K562 (cell line): ENCODE measurements around the gene AKIRIN1. TPM values are rescaled to one million over a fixed set of nuclear protein-coding genes. Genes with fewer than 3 reads are reported as not detected.
"Not testable (repeated sequence)": the region's sequence is repeated elsewhere in the genome, so short reads cannot be mapped to it uniquely, and the experiment has no call there.

Experiments
- ATAC-seq: fragments of 200-7000 bp; cut with Tn5 transposase; 3 replicates; pipeline ENCODE4 v1.9.1; 2020; ENCODE audit warnings: moderate library complexity
- BruUV-seq: library from RNA; stranded (reverse); fragments of 400-500 nt; replicated peaks from 2 replicates; lab custom pipeline; 2021; lab: Mats Ljungman, UMichigan
- CTCF ChIA-PET: fragments of 300-600 bp; formaldehyde crosslinking; extraction: SDS; loops from one replicate; lab custom pipeline; 2021; ENCODE audit warnings: low intra/inter-chr PET ratio; lab: Yijun Ruan, JAX
- POLR2A ChIA-PET: fragments of 300-600, 350-650 bp; sonication (Branson Sonifier 250); formaldehyde crosslinking; extraction: SDS; loops from one replicate; lab custom pipeline; 2021; ENCODE audit warnings: antibody characterized with exemption, inconsistent platforms; lab: Yijun Ruan, JAX
- DNase-seq, 4 experiments: peaks; one replicate each; pipeline versions ENCODE4 v3.0.0 to v3.0.0-alpha.2; 2011 to 2018; ENCODE audit warnings: low spot score in 3 of 4, mixed read lengths in 3 of 4; ENCODE audit errors: extremely low read depth in 1 of 4
- FAIRE-seq: peaks from 2 replicates; lab custom pipeline; 2011; peaks lifted over from hg19 to GRCh38; lab: Jason Lieb, UNC
- H2AFZ ChIP-seq: 2 replicates; pipeline ENCODE4 v1.6.0; 2011; ENCODE audit warnings: low read depth, low read length, control low read depth, inconsistent platforms
- H3K27ac ChIP-seq: fragments of 200-600 bp; 3 replicates; pipeline ENCODE4 v1.8.0; 2011; ENCODE audit warnings: low read depth, mild to moderate bottlenecking, control low read depth, inconsistent platforms, low read length, moderate library complexity, mixed read lengths; ENCODE audit errors: extremely low read depth
- H3K27me3 ChIP-seq, 2 experiments: fragments of 300-600 bp in 1 of 2; 2 replicates in 1 of 2; 3 replicates in 1 of 2; pipeline versions ENCODE4 v1.6.0 to v1.8.0; 2011; ENCODE audit warnings: inconsistent platforms in 2 of 2, low read length in 2 of 2, mild to moderate bottlenecking in 1 of 2, mixed read lengths in 1 of 2, moderate library complexity in 1 of 2; ENCODE audit not compliant: control insufficient read depth in 2 of 2, insufficient read depth in 2 of 2
- H3K36me3 ChIP-seq: fragments of 300-600 bp; 3 replicates; pipeline ENCODE4 v1.8.0; 2011; ENCODE audit warnings: mild to moderate bottlenecking, low read length, inconsistent platforms; ENCODE audit not compliant: control insufficient read depth, insufficient read depth
- H3K4me1 ChIP-seq, 2 experiments: fragments of 200-600 bp in 1 of 2; replicated peaks in 1 of 2; 2 replicates in 1 of 2; 3 replicates in 1 of 2; pipeline versions ENCODE4 v1.5.1 to v1.8.0; 2011; ENCODE audit warnings: inconsistent platforms in 2 of 2, low read length in 2 of 2, mild to moderate bottlenecking in 1 of 2, mixed read lengths in 1 of 2, moderate library complexity in 1 of 2; ENCODE audit not compliant: control insufficient read depth in 2 of 2, insufficient read depth in 2 of 2
- H3K4me2 ChIP-seq: 2 replicates; pipeline ENCODE4 v1.6.1; 2011; ENCODE audit warnings: low read length, control low read depth, inconsistent platforms, mixed read lengths; ENCODE audit not compliant: insufficient read depth
- H3K4me3 ChIP-seq: fragments of 200-600 bp; sonication (generic), shearing (Covaris generic); 2 replicates; pipeline ENCODE4 v1.5.1; 2016; ENCODE audit warnings: control low read depth, inconsistent platforms
- H3K79me2 ChIP-seq: fragments of 200-600 bp; 3 replicates; pipeline ENCODE4 v1.8.0; 2011; ENCODE audit warnings: low read length, inconsistent platforms; ENCODE audit not compliant: control insufficient read depth, insufficient read depth
- H3K9ac ChIP-seq, 2 experiments: 2 replicates each; pipeline versions ENCODE4 v1.6.0 to v1.6.1; 2011; ENCODE audit warnings: low read depth in 2 of 2, low read length in 2 of 2, control low read depth in 1 of 2, inconsistent platforms in 1 of 2, mild to moderate bottlenecking in 1 of 2, mixed read lengths in 1 of 2; ENCODE audit not compliant: insufficient read depth in 1 of 2
- H3K9me1 ChIP-seq: one replicate; pipeline ENCODE4 v1.6.0; 2011; ENCODE audit warnings: inconsistent platforms, mild to moderate bottlenecking, low read length, moderate library complexity; ENCODE audit not compliant: control insufficient read depth, insufficient read depth
- H3K9me3 ChIP-seq: replicated peaks from 2 replicates; pipeline ENCODE4 v1.5.1; 2011; ENCODE audit warnings: low read depth, low read length, inconsistent platforms; ENCODE audit not compliant: control insufficient read depth, insufficient read depth
- H4K20me1 ChIP-seq: replicated peaks from 2 replicates; pipeline ENCODE4 v1.6.1; 2011; ENCODE audit warnings: low read length, inconsistent platforms, mixed read lengths; ENCODE audit not compliant: control insufficient read depth, insufficient read depth
- ADNP ChIP-seq: fragments of 200-800 bp; sonication (Bioruptor generic); IDR thresholded peaks from 2 replicates; pipeline ENCODE4 v1.6.1; 2016; ENCODE audit warnings: missing genetic modification characterization, missing compliant biosample characterization
- BACH1 ChIP-seq: fragments of 200-800 bp; sonication (Bioruptor generic); IDR thresholded peaks from 2 replicates; pipeline ENCODE4 v1.6.1; 2016; ENCODE audit warnings: missing genetic modification characterization, missing compliant biosample characterization
- FOXK1 ChIP-seq: sonication (generic); formaldehyde crosslinking; IDR thresholded peaks from 2 replicates; pipeline ENCODE4 v1.8.0; 2022; ENCODE audit warnings: missing genetic modification reagents, mild to moderate bottlenecking, borderline replicate concordance
- HDAC3 ChIP-seq: fragments of 450-650 bp; IDR thresholded peaks from 2 replicates; pipeline ENCODE4 v1.6.1; 2018; ENCODE audit warnings: borderline replicate concordance, mild to moderate bottlenecking, moderate library complexity; ENCODE audit not compliant: partially characterized antibody
- POLR2H ChIP-seq: IDR thresholded peaks from 2 replicates; pipeline ENCODE4 v1.6.1; 2016; ENCODE audit warnings: missing genetic modification characterization, low read depth, mild to moderate bottlenecking, control low read depth, missing compliant biosample characterization, moderate library complexity
- ZNF57 ChIP-seq: fragments of 450-650 bp; formaldehyde crosslinking; IDR thresholded peaks from 2 replicates; pipeline ENCODE4 v1.4.0; 2020; ENCODE audit warnings: mild to moderate bottlenecking, moderate library complexity
- WGBS: fragments of 100-300 bp; shearing (Covaris generic); methylation state at CpG from one replicate; pipeline ENCODE4 v1.1.6; 2016; ENCODE audit warnings: low coverage, mixed read lengths; ENCODE audit not compliant: insufficient coverage; ENCODE audit errors: missing lambda C conversion rate; 5-methylcytosine and 5-hydroxymethylcytosine counted together
- in situ Hi-C: fragments of 300-500 bp; cut with MboI; formaldehyde crosslinking; loops from 4 replicates; pipeline ENCODE4 v1.15.0; 2018; ENCODE audit warnings: inconsistent platforms, mixed read lengths
- intact Hi-C: fragments of 100-400 bp; cut with micrococcal nuclease; formaldehyde crosslinking; loops from 2 replicates; pipeline ENCODE4 v1.14.2; 2022
- polyA plus RNA-seq, 8 experiments: library from polyadenylated mRNA; depleted of rRNA in 4 of 8; stranded (reverse) in 5 of 8; unstranded in 3 of 8; fragments of >200 nt; fragmentation: Nextera tagmentation in 2 of 8; fragmentation: Illumina TruSeq in 1 of 8; extraction: Ambion mirVana in 2 of 8; extraction: Trizol in 1 of 8; gene quantifications; 2 replicates each; pipeline versions ENCODE4 v1.2.1 to v1.2.3, GENCODE V29; 2011 to 2014; ENCODE audit warnings: inconsistent platforms in 1 of 8, missing spikeins in 1 of 8
- total RNA-seq, 7 experiments: library from RNA; depleted of rRNA in 6 of 7; stranded (reverse); fragments of >200 nt in 6 of 7; fragmentation: Illumina TruSeq in 2 of 7; extraction: Trizol in 2 of 7; gene quantifications; 2 replicates each; pipeline versions ENCODE4 v1.2.1 to v1.2.3, GENCODE V29; 2011 to 2021; ENCODE audit warnings: low replicate concordance in 1 of 7

The AKIRIN1 gene
- total and polyA plus RNA-seq, 9 of the 15 experiments (the other 6 are each of a cell fraction or from before 2014, with no cell fraction given): 11.5 to 139 (median 83.4) TPM

DNA sequence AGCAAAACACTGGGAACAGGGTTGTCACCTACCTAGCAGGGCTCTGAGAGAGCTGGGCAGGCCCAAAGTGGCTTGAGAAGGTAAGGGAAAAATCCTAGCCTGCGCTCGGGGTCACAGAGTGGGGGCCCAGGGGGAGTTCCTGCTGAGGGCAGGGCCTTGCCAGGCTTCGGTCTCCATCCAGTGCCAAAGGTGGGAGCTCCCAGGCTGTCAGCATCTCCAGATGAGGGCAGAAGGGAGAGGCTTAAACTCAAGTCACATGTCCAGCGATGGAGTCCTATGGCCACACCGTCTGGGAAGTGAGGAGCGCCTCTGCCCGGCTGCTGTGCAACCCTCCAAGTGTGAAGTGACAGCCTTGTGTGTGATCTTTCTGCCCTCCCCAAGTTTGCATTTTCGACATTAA is 23.9 kb downstream of the AKIRIN1 start:
- H2AFZ ChIP-seq, DNase-seq, H3K4me1 ChIP-seq, intact Hi-C loops, BruUV-seq, FAIRE-seq, H3K27me3 ChIP-seq, H3K9me1 ChIP-seq, H3K9me3 ChIP-seq, H3K36me3 ChIP-seq, in situ Hi-C loops, H3K27ac ChIP-seq, H3K4me2 ChIP-seq, CTCF ChIA-PET, H3K9ac ChIP-seq, H3K4me3 ChIP-seq, H4K20me1 ChIP-seq, H3K79me2 ChIP-seq: not testable (repeated sequence)
- 72% methylated on average over 8 of the region's 8 CpGs for WGBS
- peak; percentile 52; the same call in 2 of the 3 replicates for ATAC-seq
- POLR2A ChIA-PET: interaction anchor here (0.6 to 1.3 kb wide), 3 partner anchors 16 to 561 kb away, joined by 3 to 4 read pairs (median 3); no protein-coding TSS in a partner anchor

DNA sequence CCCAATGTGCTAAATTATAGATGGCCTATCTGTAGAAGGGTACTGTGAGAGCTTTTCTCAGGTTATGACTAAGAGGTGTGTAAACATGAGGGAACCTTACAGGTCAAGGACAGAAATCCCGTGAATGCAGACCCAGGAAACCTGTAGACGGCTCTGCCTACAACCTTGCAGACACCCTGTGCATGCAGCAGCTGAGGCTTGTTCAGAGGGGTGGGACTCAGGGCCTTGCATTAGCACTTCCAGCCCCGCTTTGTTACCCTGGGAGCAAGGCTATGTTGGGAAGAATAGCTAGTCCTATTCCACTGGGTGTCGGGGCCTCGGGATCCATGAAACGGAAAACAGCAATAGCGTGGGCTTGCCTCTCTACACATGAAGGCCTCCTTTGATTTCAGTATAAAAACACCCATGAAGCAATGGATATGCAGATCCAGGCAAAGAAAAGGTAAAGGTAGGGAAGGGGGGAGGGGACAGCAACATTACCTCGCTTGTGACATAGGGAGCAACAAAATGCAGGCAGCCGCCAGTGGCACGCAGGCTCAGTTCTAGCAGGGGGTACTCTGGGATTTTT is 25.6 kb downstream of the AKIRIN1 start:
- CTCF ChIA-PET: no interaction called here
- BruUV-seq: no TSS peak
- Histone ChIP-seq H3K9me3 (no peaks in the 10 kb centered on the region), H2AFZ (no peak overlapping the region), H4K20me1 (no peaks in the 10 kb centered on the region), H3K4me3 (no peak overlapping the region), H3K4me2 (no peak overlapping the region), H3K4me1 (peaks cover 0 to 3% of the 10 kb centered on the region in 2 experiments; a peak in 2 of 5 replicates), H3K27me3 (no peaks in the 10 kb centered on the region), H3K79me2 (no peaks in the 10 kb centered on the region), H3K27ac (no peak overlapping the region), H3K9ac (no peak overlapping the region; a peak in 1 of 4 replicates), H3K9me1 (no peaks in the 10 kb centered on the region), H3K36me3 (no peaks in the 10 kb centered on the region)
- ATAC-seq (no peak; the same call in 2 of the 3 replicates), DNase-seq (no peak), FAIRE-seq (peak; percentile 6)
- in situ Hi-C loops: no loop called here
- no peak for TF ChIP-seq BACH1
- no peak for TF ChIP-seq ADNP (tag)
- no peak for TF ChIP-seq POLR2H (tag)
- TF ChIP-seq FOXK1 (CRISPR knock-in tag): no peak
- no peak for TF ChIP-seq HDAC3
- TF ChIP-seq ZNF57 (CRISPR knock-in tag): no peak
- intact Hi-C loops: no loop called here
- POLR2A ChIA-PET: interaction anchor here (0.8 to 1.0 kb wide), 2 partner anchors 10 kb away, joined by 3 read pairs; partner anchors contain the start of gene NDUFS5
- 68% methylated on average over 9 of the region's 10 CpGs for WGBS
